Activated CD4-positive, alpha-beta T cell treated with anti-CD3 and anti-CD28 coated beads for 1 hour (primary cell): ENCODE data around the gene TUBA3D.
"Not testable (repeated sequence)": the region's sequence is repeated elsewhere in the genome, so short reads cannot be mapped to it uniquely, and the experiment has no call there.

Source experiments
- DNase-seq: peaks from one replicate; pipeline ENCODE4 v3.0.0-alpha.2; 2020

TUBA3D gene

DNA sequence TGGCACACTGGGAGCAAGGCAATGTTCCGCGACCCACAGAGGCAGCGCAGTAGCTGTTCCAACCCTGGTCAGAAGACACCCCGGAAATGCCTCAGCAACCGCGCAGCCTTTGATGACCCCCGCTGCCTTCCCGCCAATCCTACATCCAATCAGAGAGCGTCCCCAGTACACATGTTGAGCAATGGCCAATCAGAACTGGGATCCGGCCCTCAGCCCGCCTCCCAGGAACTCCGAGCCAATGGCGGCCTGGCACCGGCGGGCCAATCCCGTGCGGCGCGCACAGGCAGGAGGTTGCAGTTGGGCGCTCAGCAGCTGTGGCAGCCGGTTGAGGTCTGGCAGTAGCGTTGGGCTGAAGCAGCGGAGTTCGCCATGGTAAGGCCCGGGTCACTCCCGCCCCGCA, at the start of gene TUBA3D:
TSS of gene TUBA3D (plus strand) at position 289 of the 400 bp plus-strand sequence. CDS start at position 370, 81 bp downstream.
- DNase-seq = no peak

DNA sequence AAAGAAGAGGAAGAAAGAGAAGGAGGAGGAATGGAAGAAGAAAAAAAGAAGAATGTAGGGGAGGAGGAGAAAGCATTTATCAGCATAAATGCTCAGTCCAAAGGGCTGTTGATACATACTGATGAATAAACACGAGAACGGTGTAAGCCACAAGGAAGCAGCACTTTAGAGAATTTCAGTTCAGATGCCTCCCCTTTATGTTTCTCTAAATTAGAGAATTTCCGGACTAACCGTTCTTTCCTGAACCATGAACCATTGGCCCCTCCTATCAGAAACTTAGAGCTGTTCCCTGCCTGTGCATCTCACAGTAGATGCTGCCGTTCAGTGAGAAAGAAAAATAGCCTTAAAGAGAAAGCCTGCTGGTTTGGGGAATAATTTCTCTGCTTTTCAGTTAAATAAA, 49.2 kb upstream of the TUBA3D start:
- no peak for DNase-seq

DNA sequence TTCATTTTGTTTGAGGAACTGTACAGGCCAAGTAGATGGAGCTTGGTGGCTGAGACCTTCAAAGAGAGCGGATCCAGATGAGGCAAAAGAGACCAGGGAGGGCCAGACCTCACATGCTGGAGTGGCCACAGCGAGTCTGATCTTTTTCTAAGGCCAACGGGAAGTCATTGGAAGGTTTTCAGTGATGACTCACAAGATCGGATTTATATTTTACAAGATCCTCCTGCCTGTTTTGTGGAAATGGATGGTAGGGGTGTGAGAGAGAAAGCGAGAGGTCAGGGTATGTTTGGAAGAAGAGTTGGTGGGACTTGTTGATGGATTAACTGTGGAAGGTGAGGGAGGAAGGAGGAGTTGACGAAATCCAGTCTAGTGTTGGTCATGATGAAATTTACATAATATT, 44.6 kb upstream of the TUBA3D start:
- no peak for DNase-seq

DNA sequence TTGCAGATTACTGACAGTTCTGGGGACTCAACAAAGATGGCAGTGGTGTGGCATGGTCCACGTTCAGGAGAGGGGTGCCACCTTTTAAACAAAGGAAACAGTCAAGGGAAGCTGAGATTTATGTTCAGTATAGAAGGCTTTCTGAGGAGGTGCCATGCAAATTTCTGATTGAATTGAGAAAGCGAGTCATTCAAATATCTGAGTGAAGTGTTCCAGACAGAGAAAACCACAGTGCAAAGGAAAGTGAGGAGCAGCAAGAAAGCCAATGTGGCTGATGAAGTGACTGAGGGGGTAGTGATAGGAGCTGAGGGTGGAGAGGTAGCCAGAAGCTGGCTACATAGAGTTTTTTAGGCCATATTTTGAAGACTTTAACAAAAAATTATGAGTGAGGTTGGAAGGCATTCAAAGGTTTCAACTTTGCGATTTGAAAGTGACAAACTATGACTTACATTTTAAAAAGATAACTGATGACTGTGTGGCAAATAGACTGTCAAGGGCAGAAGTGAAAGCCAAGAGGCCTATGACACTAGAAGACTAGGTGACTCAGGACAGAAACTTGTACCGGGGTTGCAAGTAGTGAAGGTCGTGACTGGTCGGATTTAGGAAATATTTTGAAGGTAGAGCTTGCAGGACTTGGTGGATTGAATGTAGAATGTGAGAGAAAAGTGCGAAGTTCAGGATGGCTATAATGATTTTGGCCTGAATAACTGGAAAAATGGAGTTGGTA, 35.0 kb upstream of the TUBA3D start:
- not testable (repeated sequence) for DNase-seq

DNA sequence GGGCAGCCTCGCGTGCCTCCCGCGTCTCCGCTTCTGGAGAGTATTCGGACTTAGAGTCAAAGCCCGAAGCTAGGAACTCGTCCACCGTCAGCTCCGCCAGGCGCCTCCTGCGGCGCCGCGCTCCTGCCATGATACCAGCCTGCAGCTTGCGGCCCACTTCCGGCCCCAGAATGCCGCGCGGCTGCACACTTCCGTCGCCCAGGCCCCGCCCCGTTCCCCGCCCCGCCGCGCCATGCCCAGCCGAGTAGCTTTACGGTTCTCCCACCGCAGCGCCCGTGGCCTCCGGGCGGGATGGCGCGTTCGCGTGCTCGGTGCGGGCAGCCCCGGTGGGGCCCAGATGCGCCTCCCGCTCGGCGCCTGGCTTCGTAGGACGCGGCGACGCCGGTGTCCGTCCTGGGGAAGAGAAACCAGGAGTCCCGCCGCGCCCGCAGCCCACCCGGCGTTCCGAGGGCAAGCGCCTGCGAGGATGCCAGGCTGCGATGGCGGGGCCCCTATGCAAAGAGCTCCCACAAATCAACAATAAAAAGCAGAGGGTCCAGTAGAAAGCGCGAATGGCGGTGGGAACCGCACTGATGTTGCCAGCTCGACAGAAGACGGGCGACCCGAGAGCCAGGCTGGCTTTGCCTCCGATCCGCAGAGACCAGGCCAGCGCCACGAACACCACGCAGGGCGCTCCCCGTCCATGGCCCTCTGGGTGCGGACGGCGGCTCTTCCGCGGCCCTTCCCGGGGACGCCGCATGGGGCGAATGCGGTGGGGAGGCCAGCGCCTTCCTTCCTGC, 31.0 kb upstream of the TUBA3D start:
- not testable (repeated sequence) for DNase-seq

DNA sequence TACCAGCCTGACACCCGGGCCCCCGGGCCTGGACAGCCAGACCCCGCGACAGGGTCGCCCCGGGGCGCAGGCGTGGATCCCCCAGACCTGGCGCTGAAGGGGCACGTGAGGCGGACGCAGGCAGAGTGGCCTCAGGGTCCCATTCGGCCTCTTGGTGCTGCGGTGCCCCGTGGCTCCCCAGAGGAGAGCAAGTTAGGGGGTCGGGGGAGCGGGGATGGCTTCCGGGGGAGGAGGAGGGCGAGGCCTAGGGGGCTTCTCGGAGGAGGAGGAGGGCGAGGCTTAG, 30.5 kb upstream of the TUBA3D start:
- DNase-seq = not testable (repeated sequence)

DNA sequence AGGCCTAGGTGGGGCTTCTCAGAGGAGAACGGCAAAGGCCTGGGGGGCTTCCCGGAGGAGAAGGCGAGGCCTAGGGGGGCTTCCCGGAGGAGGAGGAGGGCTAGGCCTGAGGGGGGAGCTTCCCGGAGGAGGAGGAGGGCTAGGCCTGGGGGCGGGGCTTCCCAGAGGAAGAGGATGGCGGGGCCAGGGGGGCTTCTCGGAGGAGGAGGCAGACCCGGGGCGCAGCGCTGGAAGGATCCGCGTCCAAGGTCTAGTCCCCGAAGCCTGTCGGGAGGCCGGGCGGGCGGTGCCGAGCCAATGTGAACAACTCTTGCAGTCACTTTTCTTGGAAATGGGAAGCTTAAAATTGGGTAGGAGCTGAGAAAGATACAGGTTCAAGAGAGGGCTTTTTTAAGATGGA, 30.0 kb upstream of the TUBA3D start:
- DNase-seq = no peak

DNA sequence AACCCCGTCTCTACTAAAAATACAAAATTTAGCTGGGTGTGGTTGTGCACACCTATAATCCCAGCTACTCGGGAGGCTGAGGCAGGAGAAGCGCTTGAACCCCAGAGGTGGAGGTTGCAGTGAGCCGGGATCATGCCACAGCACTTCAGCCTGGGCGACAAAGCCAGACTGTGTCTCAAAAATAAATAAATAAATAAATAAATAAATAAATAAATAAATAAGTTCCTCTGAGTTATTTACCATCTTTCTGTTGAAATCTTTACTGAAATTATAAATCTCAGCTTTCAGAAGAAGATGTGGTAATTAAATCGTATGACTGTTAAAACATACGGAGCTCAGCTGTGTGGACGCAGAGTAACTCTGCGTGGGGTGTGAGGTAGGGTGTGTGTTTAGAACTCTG, 27.9 kb upstream of the TUBA3D start:
- DNase-seq = not testable (repeated sequence)

DNA sequence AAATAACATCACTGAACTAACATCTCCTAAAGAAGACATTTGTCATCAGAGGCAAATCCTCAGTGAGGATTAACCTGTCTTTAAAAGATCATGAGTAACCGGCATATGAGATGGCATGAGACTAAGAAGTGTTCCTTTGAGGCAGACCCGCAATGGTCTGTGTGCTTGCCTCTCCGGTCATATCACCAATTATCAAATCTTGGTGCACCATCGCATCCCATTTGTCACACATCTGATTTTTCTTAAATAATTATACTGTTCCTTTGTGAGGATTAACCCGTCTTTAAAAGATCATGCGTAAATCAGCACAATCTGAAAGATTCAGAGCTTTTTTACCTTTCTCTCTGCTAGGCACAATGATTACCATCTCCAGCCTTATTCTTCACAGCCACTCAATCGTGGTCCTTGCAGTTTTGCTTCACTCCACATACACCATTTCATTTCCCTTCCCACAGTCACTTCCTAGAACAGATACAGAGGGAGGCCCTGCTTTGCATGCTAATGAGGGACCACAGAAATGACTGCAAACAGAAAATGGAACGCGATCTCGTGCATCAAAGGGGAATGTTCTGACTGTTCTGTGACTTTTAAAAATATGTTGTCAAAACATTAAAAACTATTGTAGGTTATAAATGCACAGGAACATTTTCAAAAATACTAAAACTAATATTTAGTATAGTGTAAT, 24.5 kb upstream of the TUBA3D start:
- not testable (repeated sequence) for DNase-seq

DNA sequence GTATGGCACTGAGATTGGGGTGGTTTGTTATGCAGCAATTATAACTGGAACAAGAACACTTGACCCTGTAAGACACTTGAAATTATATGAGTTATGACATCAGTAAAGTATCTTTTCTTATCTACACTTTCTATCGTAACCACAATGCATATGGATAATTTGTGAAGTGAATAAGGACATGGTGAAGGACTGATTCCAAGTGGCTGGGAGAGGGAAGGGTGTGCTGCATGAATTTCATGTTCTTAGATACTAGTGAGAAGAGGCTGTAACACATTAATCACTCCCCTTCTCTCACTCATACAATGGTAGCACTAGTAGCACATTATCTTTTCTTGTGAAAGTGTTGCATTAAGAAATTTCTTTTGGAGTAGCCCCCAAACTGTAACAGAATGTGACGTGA, 21.0 kb upstream of the TUBA3D start:
- DNase-seq = not testable (repeated sequence)

DNA sequence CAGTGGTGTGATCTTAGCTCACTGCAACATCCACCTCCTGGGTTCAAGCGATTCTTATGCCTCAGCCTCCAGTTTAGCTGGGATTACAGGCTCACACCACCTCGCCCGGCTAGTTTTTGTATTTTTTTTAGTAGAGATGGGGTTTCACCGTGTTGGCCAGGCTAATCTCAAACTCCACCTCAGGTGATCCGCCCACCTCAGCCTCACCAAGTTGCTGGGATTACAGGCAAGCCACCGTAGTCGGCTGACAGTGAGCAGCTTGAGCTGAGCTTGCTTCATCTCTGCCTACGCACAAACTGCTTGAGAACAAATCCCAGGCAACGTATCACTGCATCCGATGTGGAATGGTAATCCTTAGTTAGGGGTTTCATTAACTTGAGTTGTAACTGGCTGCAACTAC, 8.2 kb upstream of the TUBA3D start:
- not testable (repeated sequence) for DNase-seq

DNA sequence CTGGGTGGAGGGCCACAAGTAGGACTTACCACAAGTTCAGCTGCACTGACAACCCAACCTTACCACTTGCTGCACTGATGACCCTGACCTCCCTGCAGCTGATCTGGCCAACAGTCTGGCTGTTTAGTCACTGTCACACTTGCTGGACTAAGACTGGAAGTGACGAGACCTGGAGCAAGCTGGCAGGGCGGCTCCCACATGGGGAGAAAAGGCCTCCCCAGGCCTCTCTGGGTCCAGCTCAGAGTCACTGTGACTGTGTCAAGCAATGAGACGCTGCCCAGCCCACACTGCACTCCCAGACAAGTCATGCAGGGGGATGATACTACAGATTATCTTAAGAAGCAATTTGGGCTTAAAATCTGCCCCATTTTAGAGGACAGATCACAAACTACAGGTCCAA, 5.0 kb upstream of the TUBA3D start:
- not testable (repeated sequence) for DNase-seq

DNA sequence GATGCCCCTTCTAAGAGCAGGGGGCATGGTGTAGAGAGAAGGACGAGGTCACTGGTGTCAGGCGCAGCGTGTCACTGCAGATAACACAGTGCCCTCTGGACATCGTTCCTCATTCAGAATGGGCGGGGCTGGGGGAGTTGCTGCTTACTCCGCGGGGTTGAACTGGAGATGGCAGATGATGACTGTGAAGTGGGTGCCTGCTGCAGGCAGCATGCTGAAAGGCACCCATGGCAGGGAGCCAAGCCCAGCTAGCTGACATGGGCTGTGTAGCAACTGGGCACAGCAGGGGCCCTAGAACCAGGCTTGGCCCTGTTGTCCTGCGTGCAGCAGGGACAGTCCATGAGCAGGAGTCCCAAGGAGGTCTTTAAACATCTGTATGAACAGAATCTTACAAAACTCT, 4.3 kb upstream of the TUBA3D start:
- DNase-seq = not testable (repeated sequence)

DNA sequence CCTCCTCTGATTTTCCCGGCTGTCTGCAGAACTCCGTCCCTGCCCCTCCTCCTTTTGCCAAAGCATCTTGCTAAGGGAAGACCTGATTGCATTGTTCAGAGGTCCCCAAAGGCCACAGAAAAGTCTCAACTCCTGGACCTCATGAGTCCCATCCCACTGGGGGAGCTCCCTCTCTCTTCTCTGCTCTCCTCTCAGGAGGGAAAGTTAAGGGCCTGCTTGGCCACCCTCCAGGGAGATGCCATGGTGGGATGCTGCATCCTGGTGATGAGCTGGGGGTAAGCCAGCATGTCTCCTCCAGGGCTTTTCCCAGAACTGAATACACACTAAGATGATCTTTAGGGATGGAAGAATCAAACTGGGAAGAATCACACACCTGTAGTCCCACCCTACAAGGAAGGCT, 2.7 kb upstream of the TUBA3D start:
- DNase-seq = not testable (repeated sequence)

DNA sequence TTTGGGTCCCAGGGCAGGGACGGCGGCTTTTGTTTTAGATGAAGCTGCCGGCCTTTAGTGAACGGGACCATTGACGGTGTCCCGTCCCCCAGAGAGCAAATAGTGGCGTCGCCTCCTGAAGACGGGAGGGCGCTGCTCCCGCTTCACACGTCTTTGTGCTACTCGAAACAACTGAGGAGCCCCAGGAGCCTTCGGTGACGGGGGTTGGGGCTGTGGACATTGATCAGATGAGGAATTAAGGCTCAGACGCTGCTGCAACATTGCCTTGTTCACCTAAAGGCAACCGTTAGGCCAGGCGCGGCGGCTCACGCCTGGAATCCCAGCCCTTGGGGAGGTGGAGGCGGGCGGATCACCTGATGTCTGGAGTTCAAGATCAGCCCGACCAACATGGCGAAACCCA, 444 bp downstream of the TUBA3D start:
- not testable (repeated sequence) for DNase-seq

DNA sequence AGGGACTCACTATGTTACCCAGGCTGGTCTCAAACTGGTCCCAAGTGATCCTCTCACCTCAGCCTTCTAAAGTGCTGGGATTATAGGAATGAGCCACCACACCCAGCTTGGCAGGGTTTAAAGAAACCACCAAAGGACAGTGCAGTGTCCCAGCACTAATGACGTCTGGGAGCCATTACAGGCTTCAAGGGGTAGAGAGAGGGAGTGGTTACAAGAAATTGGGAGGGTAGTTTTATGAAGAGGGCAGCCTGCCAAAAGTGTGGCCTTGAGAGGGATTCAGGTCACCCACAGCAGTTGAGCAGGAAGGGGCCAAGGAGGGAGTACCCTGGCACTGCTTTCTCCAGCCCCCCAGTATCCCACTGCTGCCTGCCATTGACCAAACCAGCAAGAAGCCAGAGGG, 1.3 kb downstream of the TUBA3D start:
- DNase-seq = not testable (repeated sequence)

DNA sequence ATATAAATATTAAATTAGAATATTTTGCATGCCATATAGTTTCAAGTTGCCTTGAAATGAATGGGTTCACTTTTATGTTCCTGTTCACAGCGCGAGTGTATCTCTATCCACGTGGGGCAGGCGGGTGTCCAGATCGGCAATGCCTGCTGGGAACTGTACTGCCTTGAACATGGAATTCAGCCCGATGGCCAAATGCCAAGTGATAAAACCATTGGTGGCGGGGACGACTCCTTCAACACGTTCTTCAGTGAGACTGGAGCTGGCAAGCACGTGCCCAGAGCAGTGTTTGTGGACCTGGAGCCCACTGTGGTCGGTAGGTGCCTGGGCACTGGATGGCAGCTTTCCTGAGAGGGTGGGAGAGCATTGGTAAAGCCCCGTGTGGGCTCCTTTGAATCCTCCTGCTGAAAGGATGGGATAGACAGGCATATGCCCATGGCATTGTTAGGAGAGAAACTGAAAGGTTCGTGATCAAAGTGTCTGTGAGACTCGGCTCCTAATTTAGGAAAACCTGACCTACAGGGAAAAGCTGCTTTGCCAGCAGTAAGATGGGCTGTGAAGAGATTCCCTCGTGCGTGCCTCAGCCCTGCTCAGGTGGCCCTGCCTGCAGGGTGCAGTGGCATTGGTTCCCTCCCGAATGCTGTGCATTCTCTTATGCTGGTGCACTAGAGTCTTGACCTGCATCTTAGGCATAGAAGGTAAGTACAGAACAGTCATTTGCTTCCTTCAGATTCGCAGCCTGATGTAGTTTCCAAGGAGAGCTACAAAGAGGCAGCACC, 2.3 kb downstream of the TUBA3D start:
- not testable (repeated sequence) for DNase-seq

DNA sequence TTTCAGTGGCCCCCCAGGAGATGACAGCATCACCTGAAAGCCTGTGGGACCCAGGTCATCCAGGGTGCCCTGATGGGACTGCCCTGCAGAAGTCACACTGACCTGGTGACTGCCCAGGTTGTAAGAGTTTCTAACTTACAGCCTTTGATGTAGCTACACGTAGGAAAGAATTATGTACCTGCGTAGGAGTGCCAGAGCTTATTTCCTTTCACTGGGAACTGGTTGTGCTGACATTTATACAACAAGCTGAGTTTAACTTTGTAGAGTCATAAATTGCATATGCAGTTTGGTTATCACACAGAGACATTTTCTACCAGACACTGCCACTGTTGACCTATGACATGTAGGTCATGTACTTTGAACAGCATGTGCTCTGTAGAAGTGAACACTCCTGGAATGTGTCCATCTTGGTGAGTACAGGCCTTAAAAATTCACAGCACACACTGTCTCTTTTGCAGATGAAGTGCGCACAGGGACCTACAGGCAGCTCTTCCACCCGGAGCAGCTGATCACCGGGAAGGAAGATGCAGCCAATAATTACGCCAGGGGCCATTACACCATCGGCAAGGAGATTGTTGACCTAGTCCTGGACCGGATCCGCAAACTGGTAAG, 3.0 kb downstream of the TUBA3D start:
- not testable (repeated sequence) for DNase-seq

DNA sequence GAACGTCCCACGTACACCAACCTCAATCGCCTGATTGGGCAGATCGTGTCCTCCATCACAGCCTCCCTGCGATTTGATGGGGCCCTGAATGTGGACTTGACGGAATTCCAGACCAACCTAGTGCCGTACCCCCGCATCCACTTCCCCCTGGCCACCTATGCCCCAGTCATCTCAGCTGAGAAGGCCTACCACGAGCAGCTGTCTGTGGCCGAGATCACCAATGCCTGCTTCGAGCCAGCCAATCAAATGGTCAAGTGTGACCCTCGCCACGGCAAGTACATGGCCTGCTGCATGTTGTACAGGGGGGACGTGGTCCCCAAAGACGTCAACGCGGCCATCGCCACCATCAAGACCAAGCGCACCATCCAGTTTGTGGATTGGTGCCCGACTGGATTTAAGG, 4.4 kb downstream of the TUBA3D start:
- DNase-seq = not testable (repeated sequence)

DNA sequence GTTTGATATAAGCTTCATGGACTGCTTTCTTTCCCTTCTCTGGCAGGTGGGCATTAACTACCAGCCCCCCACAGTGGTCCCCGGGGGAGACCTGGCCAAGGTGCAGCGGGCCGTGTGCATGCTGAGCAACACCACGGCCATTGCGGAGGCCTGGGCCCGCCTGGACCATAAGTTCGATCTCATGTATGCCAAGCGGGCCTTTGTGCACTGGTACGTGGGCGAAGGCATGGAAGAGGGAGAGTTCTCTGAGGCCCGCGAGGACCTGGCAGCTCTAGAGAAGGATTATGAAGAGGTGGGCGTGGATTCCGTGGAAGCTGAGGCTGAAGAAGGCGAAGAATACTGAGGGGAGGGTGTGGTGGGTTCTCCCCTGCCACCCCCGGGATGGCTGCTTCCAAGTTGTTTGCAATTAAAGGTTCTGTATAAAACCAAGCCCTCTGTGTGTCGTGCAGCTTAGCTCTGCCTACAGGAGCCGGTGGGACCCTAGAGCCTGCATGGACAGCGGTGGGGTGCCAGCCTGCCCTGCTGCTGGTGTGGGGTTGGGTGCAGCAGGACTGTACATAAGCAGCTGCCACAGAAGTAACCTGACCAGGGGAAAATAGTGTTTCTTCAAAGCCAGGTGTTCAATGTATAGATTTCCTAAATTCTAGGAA, 6.7 kb downstream of the TUBA3D start:
- not testable (repeated sequence) for DNase-seq

DNA sequence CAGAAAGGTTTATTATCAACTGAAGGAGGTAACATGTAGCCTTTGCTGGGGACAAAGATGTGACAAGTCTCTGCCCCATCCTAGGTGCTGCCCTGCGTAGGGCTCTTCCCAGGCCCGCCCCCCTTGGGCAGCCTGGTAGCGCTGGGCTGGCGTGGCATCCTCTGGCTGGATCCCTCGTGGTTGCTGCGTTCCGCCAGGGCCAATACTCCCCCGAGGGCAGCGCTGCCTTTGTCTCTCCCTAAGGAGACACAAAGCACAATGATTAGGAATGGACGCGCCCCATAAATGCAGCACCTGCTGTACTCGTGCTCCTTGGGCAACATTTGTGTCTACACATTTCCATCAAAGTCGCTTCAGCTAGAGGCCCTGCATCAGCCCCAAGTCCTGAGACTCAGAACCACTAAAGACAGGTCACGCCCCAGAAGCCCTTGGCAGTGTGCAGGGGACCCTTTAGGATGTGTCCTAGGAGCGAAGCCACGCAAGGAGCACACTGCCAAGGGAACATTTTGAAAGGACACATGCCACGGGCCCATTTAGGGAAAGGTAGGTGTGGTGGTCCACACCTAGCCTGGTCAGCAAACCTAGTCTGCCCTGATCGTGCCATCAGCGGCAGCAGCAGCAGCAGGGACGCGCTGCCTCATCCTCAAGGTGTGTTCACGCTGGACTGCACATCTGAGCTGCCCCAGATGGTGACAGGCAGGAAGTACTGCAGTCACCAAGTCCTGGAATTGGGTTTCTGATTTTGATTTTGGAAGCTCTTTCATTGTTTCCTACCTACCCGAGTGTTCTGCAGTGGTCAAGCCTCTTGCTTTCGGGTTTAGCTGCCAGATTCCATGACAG, 8.3 kb downstream of the TUBA3D start:
- DNase-seq = not testable (repeated sequence)
